Naive thymus-derived CD4-positive, alpha-beta T cell (primary cell): ENCODE data around the gene PPP1R3D. TPM values are rescaled to one million over a fixed set of nuclear protein-coding genes. Genes with fewer than 3 reads are reported as not detected.
A peak's percentile ranks its signal among the peaks of the same experiment; 100 is the strongest.

Experiments
- ATAC-seq: fragments of 150-1000 bp; cut with Tn5 transposase; 2 replicates; pipeline ENCODE4 v1.10.0; 2021; ENCODE audit warnings: mild to moderate bottlenecking, moderate library complexity
- CTCF ChIA-PET: fragments of 350-600 bp; sonication (Branson Sonifier 250); formaldehyde crosslinking; loops from one replicate; lab custom pipeline; 2021; ENCODE audit warnings: antibody characterized with exemption; lab: Charles Lee
- POLR2A ChIA-PET: fragments of 350-600 bp; sonication (Branson Sonifier 250); formaldehyde crosslinking; loops from one replicate; lab custom pipeline; 2021; ENCODE audit warnings: antibody characterized with exemption, inconsistent platforms; lab: Charles Lee
- DNase-seq, 9 donors: peaks; one replicate each; pipeline versions ENCODE4 v3.0.0 to v3.0.0-alpha.2; 2020 to 2022; ENCODE audit warnings: mixed read lengths in 1 of 9
- H3K27ac ChIP-seq: one replicate; pipeline ENCODE4 v1.7.0; 2013; ENCODE audit warnings: mild to moderate bottlenecking, low read depth, low read length, moderate library complexity
- H3K27me3 ChIP-seq, 2 donors: one replicate each; pipeline ENCODE4 v1.7.0; 2013; ENCODE audit warnings: low read length in 2 of 2, mild to moderate bottlenecking in 2 of 2, moderate library complexity in 2 of 2; ENCODE audit not compliant: control insufficient read depth in 2 of 2, insufficient read depth in 2 of 2
- H3K36me3 ChIP-seq, 3 experiments: 1 replicate in 2 of 3; 2 replicates in 1 of 3; pipeline ENCODE4 v1.7.0; 2013; ENCODE audit warnings: low read length in 3 of 3, mild to moderate bottlenecking in 3 of 3, moderate library complexity in 1 of 3; ENCODE audit not compliant: insufficient read depth in 3 of 3, control insufficient read depth in 2 of 3
- H3K4me1 ChIP-seq, 2 donors: one replicate each; pipeline ENCODE4 v1.7.0; 2013; ENCODE audit warnings: low read length in 2 of 2, mild to moderate bottlenecking in 2 of 2, moderate library complexity in 1 of 2; ENCODE audit not compliant: control insufficient read depth in 2 of 2, insufficient read depth in 2 of 2
- H3K4me3 ChIP-seq: 2 replicates; pipeline ENCODE4 v1.7.0; 2013; ENCODE audit warnings: mild to moderate bottlenecking, low read length
- H3K9me3 ChIP-seq, 3 experiments: 1 replicate in 2 of 3; 2 replicates in 1 of 3; pipeline ENCODE4 v1.7.0; 2013; ENCODE audit warnings: low read length in 3 of 3; ENCODE audit not compliant: control insufficient read depth in 2 of 3
- H3K27ac Mint-ChIP-seq, 9 donors: one replicate each; pipeline ENCODE4 v1.8.0; 2020 to 2022; ENCODE audit warnings: mixed read lengths in 9 of 9, mild to moderate bottlenecking in 8 of 9, moderate library complexity in 5 of 9, inconsistent platforms in 2 of 9
- H3K27me3 Mint-ChIP-seq, 5 donors: one replicate each; pipeline ENCODE4 v1.8.0; 2021 to 2022; ENCODE audit warnings: mixed read lengths in 5 of 5, mild to moderate bottlenecking in 1 of 5
- H3K36me3 Mint-ChIP-seq, 5 donors: one replicate each; pipeline ENCODE4 v1.8.0; 2020 to 2022; ENCODE audit warnings: mixed read lengths in 5 of 5, mild to moderate bottlenecking in 3 of 5, inconsistent platforms in 1 of 5
- H3K4me1 Mint-ChIP-seq, 7 donors: one replicate each; pipeline ENCODE4 v1.8.0; 2020 to 2022; ENCODE audit warnings: mixed read lengths in 7 of 7, mild to moderate bottlenecking in 3 of 7, inconsistent platforms in 1 of 7
- H3K4me3 Mint-ChIP-seq, 10 donors: one replicate each; pipeline ENCODE4 v1.8.0; 2020 to 2022; ENCODE audit warnings: mild to moderate bottlenecking in 10 of 10, mixed read lengths in 10 of 10, moderate library complexity in 6 of 10, inconsistent platforms in 2 of 10
- H3K9me3 Mint-ChIP-seq, 11 donors: one replicate each; pipeline ENCODE4 v1.8.0; 2020 to 2022; ENCODE audit warnings: mixed read lengths in 11 of 11, mild to moderate bottlenecking in 4 of 11, inconsistent platforms in 1 of 11, moderate library complexity in 1 of 11
- intact Hi-C, 2 donors: fragments of 100-400 bp; cut with micrococcal nuclease; formaldehyde crosslinking; loops; one replicate each; pipeline ENCODE4 v1.15.1; 2023
- polyA plus RNA-seq, 2 donors: library from polyadenylated mRNA; unstranded; fragments of 300-500 nt; fragmentation: Illumina TruSeq; gene quantifications; one replicate each; pipeline ENCODE4 v1.2.3, GENCODE V29; 2021
- total RNA-seq, 6 experiments: library from RNA in 5 of 6; stranded (reverse) in 5 of 6; gene quantifications; 1 replicate in 5 of 6; 2 replicates in 1 of 6; pipeline ENCODE4 v1.2.3 and lab custom pipeline; 2021 to 2026

The PPP1R3D gene
- total and polyA plus RNA-seq, 7 experiments from 2014 or later = 1.6 to 11.8 (median 5.4) TPM

DNA sequence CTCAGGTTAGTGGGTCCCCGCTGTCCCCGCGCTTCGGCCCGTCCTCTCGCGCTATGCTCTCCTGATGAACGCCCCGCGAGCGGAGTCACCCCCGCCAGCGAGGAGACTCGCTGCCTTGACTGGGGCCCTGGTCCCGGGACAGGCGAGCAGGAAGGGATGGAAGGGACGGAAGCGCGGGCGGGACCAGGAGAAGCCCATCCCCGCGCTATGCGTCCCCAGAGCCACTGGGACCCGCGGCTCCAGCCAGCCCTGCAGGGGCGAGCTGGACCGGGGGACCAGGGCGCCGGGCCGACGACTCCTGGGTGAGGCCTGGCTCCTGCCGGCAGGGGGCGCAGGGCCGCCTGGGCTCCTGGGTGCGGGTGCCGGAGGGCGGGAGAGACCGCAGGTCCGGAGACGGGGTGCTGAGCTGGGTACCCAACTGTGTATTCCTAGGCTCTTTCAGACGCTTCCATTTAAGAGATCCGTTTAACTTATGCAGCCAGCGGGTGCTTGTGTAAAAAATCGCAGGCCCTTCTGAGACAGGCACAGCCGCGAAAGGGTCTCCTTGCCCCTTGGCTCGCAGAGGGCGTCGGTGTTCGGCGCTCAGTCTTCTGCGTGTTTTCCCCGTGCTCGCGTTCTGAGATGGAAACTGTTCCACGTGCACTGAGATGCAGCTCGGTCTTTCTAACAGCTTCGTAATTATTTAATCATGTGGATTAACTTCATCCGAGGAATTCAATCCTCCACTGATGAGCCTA is 6.1 kb downstream of the PPP1R3D start:
- ATAC-seq = peak; percentile 87
- no peaks in the 10 kb centered on the region for H3K27me3 Mint-ChIP-seq
- H3K27ac ChIP-seq = peak overlapping the region; percentile 61
- H3K36me3 Mint-ChIP-seq = peaks cover 0 to 8% (median 0%) of the 10 kb centered on the region in 5 donors
- intact Hi-C loops = loop anchor here in 1 of 2 donors (2.0 to 5.0 kb wide), 2 partner anchors 15 to 1547 kb away; partner anchors contain the start of gene VAPB
- peaks cover 0 to 1% (median 0%) of the 10 kb centered on the region in 11 donors for H3K9me3 Mint-ChIP-seq
- ChIA-PET CTCF (interaction anchor here (1.0 to 1.5 kb wide), 4 partner anchors 11 to 22 kb away, joined by 3 to 13 read pairs (median 5); no protein-coding TSS in a partner anchor), POLR2A (interaction anchor here (0.5 to 0.8 kb wide), 2 partner anchors 9 to 11 kb away, joined by 3 to 6 read pairs; no protein-coding TSS in a partner anchor)
- no peaks in the 10 kb centered on the region for H3K36me3 ChIP-seq
- H3K27me3 ChIP-seq = no peaks in the 10 kb centered on the region
- H3K4me1 Mint-ChIP-seq = peaks cover 9 to 52% (median 39%) of the 10 kb centered on the region in 7 donors
- no peaks in the 10 kb centered on the region for H3K9me3 ChIP-seq
- H3K4me3 ChIP-seq = peak overlapping the region; percentile 74
- peak overlapping the region in 5 of 9 donors; percentile 17 to 81 (median 59) for H3K27ac Mint-ChIP-seq
- peak; percentile 64 to 88 (median 73) for DNase-seq
- peak overlapping the region; percentile 71 to 88 (median 80) for H3K4me3 Mint-ChIP-seq
- H3K4me1 ChIP-seq = peaks cover 8 to 9% of the 10 kb centered on the region in 2 donors

DNA sequence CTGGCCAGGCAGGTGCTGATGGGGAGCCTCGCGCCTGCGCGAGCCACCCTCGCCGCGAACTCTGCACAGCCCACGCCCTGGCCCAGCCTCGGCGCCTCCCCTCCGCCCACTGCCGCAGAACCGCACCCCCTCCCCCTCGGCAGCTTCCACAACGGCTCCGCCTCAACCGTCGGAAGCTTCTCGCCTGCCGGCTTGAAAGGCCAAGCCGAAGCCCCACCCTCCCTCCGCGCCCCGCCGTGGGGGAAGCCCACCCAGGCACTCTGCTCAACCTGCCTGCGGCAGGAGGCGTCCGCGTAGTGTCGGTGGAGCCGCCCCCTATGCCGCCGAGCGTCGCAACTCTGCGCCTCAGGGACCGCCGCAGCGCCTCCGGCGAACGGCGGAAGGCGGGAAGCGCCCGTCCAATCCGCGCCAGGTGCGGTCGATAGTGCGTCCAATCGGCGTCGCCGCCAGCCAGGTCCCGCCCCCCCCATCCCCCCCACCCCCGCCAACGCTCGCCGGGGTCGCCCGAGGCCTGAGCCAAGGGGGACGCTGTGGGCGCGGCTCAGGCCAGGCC is 6.7 kb downstream of the PPP1R3D start, which contains the start of gene SYCP2:
Gene SYCP2 (minus strand): TSS at position 342 of the 553 bp plus-strand sequence. CDS start 11,224 bp downstream, outside the sequence.
- DNase-seq (peak; percentile 40 to 67 (median 58)), ATAC-seq (peak; percentile 84)
- POLR2A ChIA-PET = no interaction called here
- H3K4me3 ChIP-seq = peak within 1 kb of the TSS; percentile 74
- Mint-ChIP-seq H3K9me3 (no peaks in the 10 kb centered on the region), H3K27ac (peak within 1 kb of the TSS in 5 of 9 donors; percentile 17 to 81 (median 59)), H3K4me1 (peaks cover 3 to 46% (median 34%) of the 10 kb centered on the region in 7 donors), H3K27me3 (no peaks in the 10 kb centered on the region), H3K36me3 (peaks cover 0 to 5% (median 0%) of the 10 kb centered on the region in 5 donors), H3K4me3 (peak within 1 kb of the TSS; percentile 71 to 88 (median 80))
- H3K36me3 ChIP-seq = no peaks in the 10 kb centered on the region
- CTCF ChIA-PET = interaction anchor here (1.3 to 1.5 kb wide), 3 partner anchors 11 to 22 kb away, joined by 5 to 13 read pairs (median 5); no protein-coding TSS in a partner anchor
- H3K27me3 ChIP-seq = no peaks in the 10 kb centered on the region
- peak within 1 kb of the TSS; percentile 61 for H3K27ac ChIP-seq
- H3K9me3 ChIP-seq = no peaks in the 10 kb centered on the region
- H3K4me1 ChIP-seq = peaks cover 3 to 9% of the 10 kb centered on the region in 2 donors
- intact Hi-C loops = loop anchor here in 1 of 2 donors (5.0 kb wide), 1 partner anchor 1546 kb away; the partner anchor contains the start of gene VAPB

DNA sequence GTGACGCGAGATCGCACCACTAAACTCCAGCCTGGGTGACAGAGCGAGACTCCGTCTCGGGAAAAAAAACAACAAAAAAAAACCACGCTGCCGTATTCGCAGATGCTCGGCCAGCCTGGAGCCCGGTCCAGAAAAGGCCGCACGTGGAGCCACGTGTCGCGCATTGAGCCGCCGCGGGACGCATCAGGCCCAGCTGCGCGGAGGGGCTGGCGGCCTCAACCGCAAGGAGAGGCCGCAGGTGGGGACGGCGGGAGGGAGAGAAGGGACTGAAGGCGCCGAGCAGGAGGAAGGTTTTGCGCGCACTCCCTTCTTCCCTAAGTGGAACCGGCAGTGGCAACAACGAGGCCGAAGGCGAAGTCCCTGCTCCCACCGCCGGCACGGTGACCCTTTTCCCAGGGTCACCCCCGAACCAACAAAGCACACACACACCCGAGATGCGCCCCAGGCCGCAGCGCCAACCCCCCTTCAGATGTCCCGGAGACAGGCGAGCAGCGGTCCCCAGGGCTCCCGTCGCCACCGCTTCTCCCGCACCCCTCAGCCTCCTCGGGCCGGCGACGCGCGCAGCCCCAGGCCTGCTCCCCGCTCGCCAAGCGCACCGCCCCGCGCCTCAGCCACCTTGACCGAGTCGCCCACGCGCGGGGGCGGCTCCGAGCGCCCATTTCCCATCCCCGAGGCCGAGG is 7.3 kb downstream of the PPP1R3D start:
- Mint-ChIP-seq H3K27me3 (no peaks in the 10 kb centered on the region), H3K9me3 (no peaks in the 10 kb centered on the region), H3K4me1 (peaks cover 0 to 39% (median 28%) of the 10 kb centered on the region in 7 donors), H3K36me3 (no peaks in the 10 kb centered on the region), H3K4me3 (peak overlapping the region in 9 of 10 donors; percentile 47 to 79 (median 71)), H3K27ac (peak overlapping the region in 1 of 9 donors; percentile 43)
- ChIA-PET POLR2A (interaction anchor here (1.0 kb wide), 1 partner anchor 7 kb away, joined by 4 read pairs; the partner anchor contains the start of genes FAM217B and PPP1R3D), CTCF (no interaction called here)
- no peak overlapping the region for H3K27ac ChIP-seq
- H3K36me3 ChIP-seq = no peaks in the 10 kb centered on the region
- intact Hi-C loops = loop anchor here in 1 of 2 donors (1.0 to 5.0 kb wide), 2 partner anchors 8 to 1545 kb away; partner anchors contain the start of genes FAM217B, PPP1R3D and VAPB
- H3K9me3 ChIP-seq = no peaks in the 10 kb centered on the region
- H3K27me3 ChIP-seq = no peaks in the 10 kb centered on the region
- H3K4me3 ChIP-seq = peak overlapping the region; percentile 20
- DNase-seq (no peak), ATAC-seq (no peak)
- H3K4me1 ChIP-seq = peaks cover 0 to 3% of the 10 kb centered on the region in 2 donors

DNA sequence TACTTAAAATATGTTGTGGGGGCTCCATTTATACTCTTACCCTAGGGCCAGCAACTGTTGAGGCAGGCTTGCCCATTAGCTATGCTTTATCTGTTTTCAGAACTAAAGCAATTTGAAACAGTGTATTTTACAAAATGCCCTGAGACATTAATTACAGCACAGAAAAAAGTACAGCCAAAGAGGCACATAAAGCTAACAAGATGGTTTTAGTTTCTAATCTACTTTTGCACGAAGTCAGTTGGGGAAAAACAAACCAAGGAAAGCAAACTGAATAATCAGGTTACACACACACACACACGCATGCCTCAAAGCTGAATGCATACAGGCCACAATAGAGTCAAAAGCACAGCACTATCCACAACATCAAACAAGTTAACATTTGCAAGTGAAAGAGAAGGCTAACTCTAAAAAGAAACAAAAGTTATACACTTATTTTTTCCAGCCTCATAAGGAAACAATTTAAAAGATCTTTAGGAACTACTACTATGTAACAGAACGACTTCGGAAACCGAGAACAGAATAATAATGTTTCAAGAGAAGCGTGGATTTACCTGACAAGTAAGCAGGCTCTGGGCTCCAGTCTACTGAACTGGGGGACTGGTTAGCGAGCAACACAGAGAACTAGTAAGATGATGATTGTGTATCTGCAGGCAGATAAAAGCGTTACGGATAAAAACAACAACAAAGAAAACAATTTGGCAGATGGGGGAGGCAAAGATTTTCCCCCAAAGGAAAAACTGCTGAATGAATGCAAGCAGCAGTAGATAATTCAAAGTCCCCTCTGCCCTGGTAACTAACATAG is 8.4 kb downstream of the PPP1R3D start:
- Mint-ChIP-seq H3K27me3 (peaks cover 0 to 3% (median 0%) of the 10 kb centered on the region in 5 donors), H3K4me1 (peaks cover 0 to 29% (median 18%) of the 10 kb centered on the region in 7 donors), H3K4me3 (peak overlapping the region; percentile 33 to 83 (median 62)), H3K27ac (peak overlapping the region in 3 of 9 donors; percentile 8 to 82 (median 28)), H3K36me3 (no peaks in the 10 kb centered on the region), H3K9me3 (no peaks in the 10 kb centered on the region)
- intact Hi-C loops = loop anchor here in 1 of 2 donors (1.0 to 5.0 kb wide), 2 partner anchors 9 to 1544 kb away; partner anchors contain the start of genes FAM217B, PPP1R3D and VAPB
- CTCF ChIA-PET = no interaction called here
- no peaks in the 10 kb centered on the region for H3K36me3 ChIP-seq
- DNase-seq = no peak
- H3K4me1 ChIP-seq = peaks cover 0 to 3% of the 10 kb centered on the region in 2 donors
- POLR2A ChIA-PET = interaction anchor here (1.0 kb wide), 1 partner anchor 9 kb away, joined by 4 read pairs; the partner anchor contains the start of genes FAM217B and PPP1R3D
- no peak for ATAC-seq
- H3K27me3 ChIP-seq = no peaks in the 10 kb centered on the region
- H3K9me3 ChIP-seq = no peaks in the 10 kb centered on the region
- H3K27ac ChIP-seq = no peak overlapping the region
- H3K4me3 ChIP-seq = no peak overlapping the region

DNA sequence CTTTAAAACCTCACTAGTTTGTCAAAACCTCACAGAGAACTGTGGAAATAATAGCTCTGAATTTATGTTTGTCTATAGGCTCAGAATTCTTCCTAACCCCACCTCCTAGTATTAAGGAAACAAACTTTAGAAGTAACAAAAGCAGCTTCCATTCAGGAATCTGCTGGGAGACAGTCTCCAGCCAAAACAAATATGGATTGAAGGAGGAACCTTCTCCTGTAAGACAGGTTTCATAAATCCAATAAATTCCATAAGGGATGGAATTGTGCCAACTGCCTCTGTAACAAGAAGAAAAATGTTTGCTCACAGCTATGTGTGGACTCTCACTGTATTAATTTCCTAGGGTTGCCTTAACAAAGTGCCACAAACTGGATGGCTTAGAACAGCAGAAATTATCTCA is 14.2 kb downstream of the PPP1R3D start:
- CTCF ChIA-PET = no interaction called here
- no peaks in the 10 kb centered on the region for H3K9me3 Mint-ChIP-seq

More for the DNA sequence above, 14.2 kb downstream of the PPP1R3D start:
- intact Hi-C loops = no loop called here
- H3K27ac ChIP-seq = no peak overlapping the region
- no peaks in the 10 kb centered on the region for H3K9me3 ChIP-seq
- ATAC-seq = no peak
- POLR2A ChIA-PET = no interaction called here
- H3K4me3 Mint-ChIP-seq = no peak overlapping the region
- DNase-seq = no peak
- H3K27me3 ChIP-seq = no peaks in the 10 kb centered on the region
- H3K36me3 ChIP-seq = no peaks in the 10 kb centered on the region
- no peaks in the 10 kb centered on the region for H3K4me1 ChIP-seq
- H3K4me3 ChIP-seq = no peak overlapping the region
- H3K27me3 Mint-ChIP-seq = peaks cover 0 to 39% (median 4%) of the 10 kb centered on the region in 5 donors
- no peak overlapping the region for H3K27ac Mint-ChIP-seq
- H3K4me1 Mint-ChIP-seq = peaks cover 0 to 3% (median 0%) of the 10 kb centered on the region in 7 donors
- H3K36me3 Mint-ChIP-seq = no peaks in the 10 kb centered on the region
